HG03097 (cell line): ENCODE measurements around the gene WWOX.
A peak's percentile ranks its signal among the peaks of the same experiment; 100 is the strongest.

ENCODE experiments used
- ATAC-seq: cut with Tn5 transposase; IDR thresholded peaks from one replicate; pipeline ENCODE4 v1.9.1; 2021; ENCODE audit not compliant: unreplicated experiment, low FRiP score

The WWOX gene

GRCh38 chr16:78538919-78539318 lies 439.5 kb downstream of the WWOX start:
- no peak for ATAC-seq

- ATAC-seq, result no peak
These were observed 443.0 kb downstream of the WWOX start for GRCh38 chr16:78542419-78542818.

- no peak for ATAC-seq
These were observed 443.6 kb downstream of the WWOX start for GRCh38 chr16:78543023-78543422.

GRCh38 chr16:78549366-78549765 lies 449.9 kb downstream of the WWOX start:
- ATAC-seq, result no peak

- no peak for ATAC-seq
These were observed 452.1 kb downstream of the WWOX start for GRCh38 chr16:78551487-78552085.

- no peak for ATAC-seq
These were observed 452.7 kb downstream of the WWOX start for GRCh38 chr16:78552106-78552675.

- ATAC-seq, result no peak
These were observed 453.3 kb downstream of the WWOX start for GRCh38 chr16:78552716-78553115.

GRCh38 chr16:78553268-78554039 lies 454.0 kb downstream of the WWOX start:
- no peak for ATAC-seq

GRCh38 chr16:78556421-78556820 lies 457.0 kb downstream of the WWOX start:
- ATAC-seq, result no peak

- ATAC-seq, result no peak
These were observed 461.5 kb downstream of the WWOX start for GRCh38 chr16:78560997-78561396.

GRCh38 chr16:78562111-78562510 lies 462.7 kb downstream of the WWOX start:
- ATAC-seq, result no peak

- no peak for ATAC-seq
These were observed 463.2 kb downstream of the WWOX start for GRCh38 chr16:78562650-78563049.

- no peak for ATAC-seq
These were observed 464.5 kb downstream of the WWOX start for GRCh38 chr16:78563905-78564304.

- no peak for ATAC-seq
These were observed 467.1 kb downstream of the WWOX start for GRCh38 chr16:78566397-78567073.

- ATAC-seq, result peak; percentile 64
These were observed 471.1 kb downstream of the WWOX start for GRCh38 chr16:78570399-78571141.

- no peak for ATAC-seq
These were observed 472.0 kb downstream of the WWOX start for GRCh38 chr16:78571434-78571833.

GRCh38 chr16:78571898-78572358 lies 472.5 kb downstream of the WWOX start:
- no peak for ATAC-seq

GRCh38 chr16:78574571-78574970 lies 475.1 kb downstream of the WWOX start:
- peak; percentile 77 for ATAC-seq

- ATAC-seq, result no peak
These were observed 477.5 kb downstream of the WWOX start for GRCh38 chr16:78576941-78577340.

- ATAC-seq, result no peak
These were observed 478.2 kb downstream of the WWOX start for GRCh38 chr16:78577630-78578029.

GRCh38 chr16:78579020-78579419 lies 479.6 kb downstream of the WWOX start:
- no peak for ATAC-seq
